IMR-90 (cell line): ENCODE results near the gene HSD17B10. TPM values are rescaled to one million over a fixed set of nuclear protein-coding genes. Genes with fewer than 3 reads are reported as not detected.

Experiments
- ATAC-seq: fragments of 200-7000 bp; cut with Tn5 transposase; 2 replicates; pipeline ENCODE4 v1.9.1; 2020; ENCODE audit warnings: low read depth, mild to moderate bottlenecking, moderate library complexity
- BruUV-seq: library from RNA; stranded (reverse); fragments of 400-500 nt; replicated peaks from 2 replicates; lab custom pipeline; 2021; lab: Mats Ljungman, UMichigan
- CTCF ChIA-PET: fragments of 300-600 bp; formaldehyde crosslinking; extraction: SDS; loops from one replicate; lab custom pipeline; 2021; ENCODE audit warnings: antibody characterized with exemption; lab: Yijun Ruan, JAX
- POLR2A ChIA-PET: fragments of 300-600 bp; sonication (Branson Sonifier 250); formaldehyde crosslinking; loops from one replicate; lab custom pipeline; 2022; ENCODE audit warnings: antibody characterized with exemption; ENCODE audit not compliant: unreplicated experiment; lab: Charles Lee
- DNase-seq: peaks from one replicate; pipeline ENCODE4 v3.0.0; 2013
- H2AFZ ChIP-seq: replicated peaks from 2 replicates; pipeline ENCODE3; 2013; ENCODE audit warnings: low read length, mild to moderate bottlenecking; ENCODE audit not compliant: poor library complexity
- H2AK5ac ChIP-seq: 2 replicates; pipeline ENCODE4 v1.6.1; 2013; ENCODE audit warnings: low read depth, low read length, inconsistent platforms
- H2AK9ac ChIP-seq: replicated peaks from 2 replicates; pipeline ENCODE3; 2013; ENCODE audit warnings: mild to moderate bottlenecking, low read depth, low read length, moderate library complexity; ENCODE audit not compliant: poor library complexity
- H2BK120ac ChIP-seq: 2 replicates; pipeline ENCODE4 v1.6.1; 2013; ENCODE audit warnings: low read depth, low read length, inconsistent platforms
- H2BK15ac ChIP-seq: 3 replicates; pipeline ENCODE4 v1.6.1; 2013; ENCODE audit warnings: low read depth, low read length, inconsistent platforms
- H2BK20ac ChIP-seq: 2 replicates; pipeline ENCODE4 v1.6.1; 2013; ENCODE audit warnings: low read depth, mild to moderate bottlenecking, inconsistent platforms, low read length, moderate library complexity
- H2BK5ac ChIP-seq: 2 replicates; pipeline ENCODE4 v1.6.1; 2013; ENCODE audit warnings: mild to moderate bottlenecking, low read depth, low read length, inconsistent platforms; ENCODE audit not compliant: poor library complexity, severe bottlenecking
- H3K14ac ChIP-seq: replicated peaks from 2 replicates; pipeline ENCODE4 v1.6.1; 2013; ENCODE audit warnings: low read depth, low read length, inconsistent platforms
- H3K18ac ChIP-seq: 2 replicates; pipeline ENCODE4 v1.6.1; 2013; ENCODE audit warnings: low read depth, low read length, control low read depth
- H3K23ac ChIP-seq: 2 replicates; pipeline ENCODE4 v1.6.1; 2013; ENCODE audit warnings: low read depth, low read length, inconsistent platforms
- H3K27ac ChIP-seq: 2 replicates; pipeline ENCODE4 v1.5.1; 2013; ENCODE audit warnings: mild to moderate bottlenecking, control low read depth, low read length; ENCODE audit not compliant: insufficient read depth
- H3K27me3 ChIP-seq: 2 replicates; pipeline ENCODE4 v1.6.1; 2013; ENCODE audit warnings: low read length; ENCODE audit not compliant: control insufficient read depth, insufficient read depth
- H3K36me3 ChIP-seq: 2 replicates; pipeline ENCODE4 v1.6.1; 2013; ENCODE audit warnings: low read length, mixed read lengths; ENCODE audit not compliant: control insufficient read depth, insufficient read depth
- H3K4ac ChIP-seq: 2 replicates; pipeline ENCODE4 v1.6.1; 2013; ENCODE audit warnings: low read depth, low read length, inconsistent platforms
- H3K4me1 ChIP-seq: 2 replicates; pipeline ENCODE4 v1.6.1; 2013; ENCODE audit warnings: low read length, mixed read lengths; ENCODE audit not compliant: control insufficient read depth, insufficient read depth
- H3K4me2 ChIP-seq: 2 replicates; pipeline ENCODE4 v1.6.1; 2013; ENCODE audit warnings: low read depth, mild to moderate bottlenecking, control low read depth, low read length, moderate library complexity
- H3K4me3 ChIP-seq: 2 replicates; pipeline ENCODE4 v1.5.1; 2013; ENCODE audit warnings: low read depth, mild to moderate bottlenecking, control low read depth, low read length, moderate library complexity; ENCODE audit not compliant: insufficient read depth
- H3K56ac ChIP-seq: 2 replicates; pipeline ENCODE4 v1.6.1; 2013; ENCODE audit warnings: low read length, inconsistent platforms; ENCODE audit not compliant: insufficient read depth; ENCODE audit errors: extremely low read depth
- H3K79me1 ChIP-seq, 2 experiments: 2 replicates each; pipeline ENCODE4 v1.6.1; 2013; ENCODE audit warnings: low read length in 2 of 2, inconsistent platforms in 1 of 2, low read depth in 1 of 2
- H3K9ac ChIP-seq: 2 replicates; pipeline ENCODE4 v1.6.1; 2013; ENCODE audit warnings: low read depth, low read length, control low read depth
- H3K9me1 ChIP-seq: 2 replicates; pipeline ENCODE4 v1.6.1; 2013; ENCODE audit warnings: low read length, inconsistent platforms; ENCODE audit not compliant: insufficient read depth
- H3K9me3 ChIP-seq: 2 replicates; pipeline ENCODE4 v1.6.1; 2013; ENCODE audit warnings: low read length; ENCODE audit not compliant: control insufficient read depth, insufficient read depth
- H4K20me1 ChIP-seq: 2 replicates; pipeline ENCODE4 v1.6.1; 2013; ENCODE audit warnings: low read length, inconsistent platforms; ENCODE audit not compliant: insufficient read depth
- H4K5ac ChIP-seq: 2 replicates; pipeline ENCODE4 v1.6.1; 2013; ENCODE audit warnings: mild to moderate bottlenecking, low read depth, low read length, control low read depth
- H4K8ac ChIP-seq, 2 experiments: 2 replicates each; pipeline ENCODE4 v1.6.1; 2013; ENCODE audit warnings: low read depth in 2 of 2, low read length in 2 of 2, control low read depth in 1 of 2, inconsistent platforms in 1 of 2
- H4K91ac ChIP-seq: 2 replicates; pipeline ENCODE4 v1.6.1; 2013; ENCODE audit warnings: low read depth, low read length, inconsistent platforms; ENCODE audit not compliant: insufficient read depth
- CEBPB ChIP-seq: IDR thresholded peaks from 2 replicates; pipeline ENCODE4 v1.6.1; 2012; ENCODE audit warnings: low read depth, low read length, improper control_type of control experiment
- MAZ ChIP-seq: IDR thresholded peaks from 2 replicates; pipeline ENCODE4 v1.6.1; 2012; ENCODE audit warnings: low read depth, mild to moderate bottlenecking, low read length, improper control_type of control experiment, moderate library complexity, borderline replicate concordance
- RAD21 ChIP-seq: IDR thresholded peaks from 2 replicates; pipeline ENCODE4 v1.6.1; 2012; ENCODE audit warnings: low read length, improper control_type of control experiment
- WGBS, 2 experiments: methylation state at CpG; one replicate each; pipeline versions ENCODE4 v1.1.5 to v1.1.7; 2013; ENCODE audit warnings: missing lambda C conversion rate in 2 of 2; ENCODE audit not compliant: insufficient read length in 1 of 2; ENCODE audit errors: extremely low coverage in 2 of 2; 5-methylcytosine and 5-hydroxymethylcytosine counted together
- dilution Hi-C: fragments of 300-500 bp; cut with HindIII; formaldehyde crosslinking; loops from one replicate; pipeline ENCODE4 v1.14.3; 2018; ENCODE audit warnings: low sequenced_read_pairs; ENCODE audit not compliant: unreplicated experiment
- in situ Hi-C: fragments of 300-500 bp; cut with MboI; formaldehyde crosslinking; loops from 3 replicates; pipeline ENCODE4 v1.14.3; 2019; ENCODE audit warnings: low sequenced_read_pairs, inconsistent platforms, mixed read lengths
- intact Hi-C: fragments of 100-400 bp; cut with micrococcal nuclease; formaldehyde crosslinking; loops from 2 replicates; pipeline ENCODE4 v1.10.0; 2022
- polyA plus RNA-seq, 3 experiments: library from polyadenylated mRNA; depleted of rRNA; stranded (reverse); fragments of >200 nt; gene quantifications; 2 replicates each; pipeline ENCODE4 v1.2.3, GENCODE V29; 2012; ENCODE audit warnings: low replicate concordance in 1 of 3
- total RNA-seq: library from RNA; depleted of rRNA; stranded (reverse); fragments of >200 nt; gene quantifications from 2 replicates; pipeline ENCODE4 v1.2.3, GENCODE V29; 2012

Gene HSD17B10
- total and polyA plus RNA-seq, 2 of the 4 experiments (the other 2 are of a cell fraction) = 99.8 to 118 TPM

GRCh38 chrX:53398216-53398615, 36.0 kb downstream of the HSD17B10 start:
- no TSS peak for BruUV-seq
- no peak overlapping the region for H3K4ac ChIP-seq
- DNase-seq (no peak), ATAC-seq (no peak)
- H4K5ac ChIP-seq = no peak overlapping the region
- peaks cover 25% of the 10 kb centered on the region for H3K36me3 ChIP-seq
- H3K56ac ChIP-seq = no peak overlapping the region
- ChIA-PET POLR2A (no interaction called here), CTCF (no interaction called here)
- no peaks in the 10 kb centered on the region for H3K9me1 ChIP-seq
- H3K4me3 ChIP-seq = no peak overlapping the region
- no peaks in the 10 kb centered on the region for H4K20me1 ChIP-seq
- H2BK5ac ChIP-seq = no peak overlapping the region
- H3K9me3 ChIP-seq = no peaks in the 10 kb centered on the region
- H3K14ac ChIP-seq = no peak overlapping the region
- WGBS, 2 experiments = no CpG with 5 or more reads among the region's 1 CpG
- no peak overlapping the region for H2BK15ac ChIP-seq
- H2BK120ac ChIP-seq = no peak overlapping the region
- no peak overlapping the region for H3K9ac ChIP-seq
- H3K18ac ChIP-seq = no peak overlapping the region
- H4K91ac ChIP-seq = no peak overlapping the region
- in situ Hi-C loops (no loop called here), dilution Hi-C loops (no loop called here), intact Hi-C loops (no loop called here)
- H2AFZ ChIP-seq = no peak overlapping the region
- no peak overlapping the region for H2AK9ac ChIP-seq
- H3K27ac ChIP-seq = no peak overlapping the region
- H2AK5ac ChIP-seq = no peak overlapping the region
- no peak overlapping the region for H3K23ac ChIP-seq
- H2BK20ac ChIP-seq = no peak overlapping the region
- H4K8ac ChIP-seq = no peak overlapping the region
- TF ChIP-seq RAD21 = no peak
- TF ChIP-seq CEBPB = no peak
- TF ChIP-seq MAZ = no peak
- no peaks in the 10 kb centered on the region for H3K4me1 ChIP-seq
- H3K4me2 ChIP-seq = no peak overlapping the region
- no peaks in the 10 kb centered on the region for H3K79me1 ChIP-seq
- H3K27me3 ChIP-seq = no peaks in the 10 kb centered on the region
